IPS DF 6.9 (cell line): ENCODE data around the gene WDFY2.

Experiments used
- DNase-seq: peaks from one replicate; pipeline ENCODE4 v3.0.0-alpha.2; 2013; ENCODE audit warnings: low read depth, low spot score
- H3K27ac ChIP-seq: one replicate; pipeline ENCODE4 v1.5.1; 2013; ENCODE audit warnings: low read length, control low read depth
- H3K27me3 ChIP-seq: 2 replicates; pipeline ENCODE4 v1.6.1; 2013; ENCODE audit warnings: mild to moderate bottlenecking, low read length; ENCODE audit not compliant: control insufficient read depth, insufficient read depth
- H3K36me3 ChIP-seq: 2 replicates; pipeline ENCODE4 v1.6.1; 2013; ENCODE audit warnings: low read length; ENCODE audit not compliant: control insufficient read depth, insufficient read depth
- H3K4me1 ChIP-seq: 2 replicates; pipeline ENCODE4 v1.6.1; 2013; ENCODE audit warnings: low read length; ENCODE audit not compliant: control insufficient read depth, insufficient read depth
- H3K4me3 ChIP-seq: 2 replicates; pipeline ENCODE4 v1.5.1; 2013; ENCODE audit warnings: mild to moderate bottlenecking, low read length
- H3K9me3 ChIP-seq: 2 replicates; pipeline ENCODE4 v1.6.1; 2013; ENCODE audit warnings: low read length, inconsistent platforms; ENCODE audit not compliant: control insufficient read depth, insufficient read depth
- WGBS: extraction: QIAGEN DNeasy Blood & Tissue Kit; methylation state at CpG from one replicate; pipeline ENCODE4 v1.1.7; 2013; ENCODE audit warnings: mixed read lengths, missing lambda C conversion rate; ENCODE audit not compliant: insufficient read length, insufficient coverage; 5-methylcytosine and 5-hydroxymethylcytosine counted together

WDFY2 gene

DNA sequence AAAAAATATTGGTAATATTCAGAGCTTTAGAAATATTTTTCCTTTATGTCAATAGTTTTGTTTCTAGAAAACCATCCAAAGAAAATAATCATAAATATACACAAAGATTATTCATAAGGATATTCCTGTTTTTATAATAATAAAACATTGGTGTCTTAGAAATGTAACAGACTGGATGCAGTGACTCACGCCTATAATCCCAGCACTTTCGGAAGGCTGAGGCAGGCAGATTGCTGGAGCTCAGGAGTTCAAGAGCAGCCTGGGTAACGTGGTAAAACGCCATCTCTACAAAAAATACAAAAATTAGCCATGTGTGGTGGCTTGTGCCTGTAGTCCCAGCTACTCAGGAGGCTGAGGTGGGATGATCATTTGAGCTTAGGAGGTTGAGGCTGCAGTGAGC, 112.9 kb downstream of the WDFY2 start:
- Histone ChIP-seq H3K27me3 (no peaks in the 10 kb centered on the region), H3K27ac (no peak overlapping the region), H3K4me3 (no peak overlapping the region), H3K36me3 (no peaks in the 10 kb centered on the region), H3K4me1 (no peaks in the 10 kb centered on the region), H3K9me3 (no peaks in the 10 kb centered on the region)
- no peak for DNase-seq
- no CpG with 5 or more reads among the region's 4 CpGs for WGBS

- WGBS: no CpG with 5 or more reads among the region's 2 CpGs
- Histone ChIP-seq H3K27ac (no peak overlapping the region), H3K4me1 (no peaks in the 10 kb centered on the region), H3K27me3 (no peaks in the 10 kb centered on the region), H3K36me3 (no peaks in the 10 kb centered on the region), H3K4me3 (no peak overlapping the region), H3K9me3 (no peaks in the 10 kb centered on the region)
- DNase-seq: no peak
These were observed 113.6 kb downstream of the WDFY2 start for GRCh38 chr13:51697855-51698254.

GRCh38 chr13:51698352-51698751, 114.1 kb downstream of the WDFY2 start:
- H3K9me3 ChIP-seq: no peaks in the 10 kb centered on the region
- H3K4me1 ChIP-seq: no peaks in the 10 kb centered on the region
- H3K4me3 ChIP-seq: no peak overlapping the region
- WGBS: no CpG with 5 or more reads among the region's 3 CpGs
- no peak overlapping the region for H3K27ac ChIP-seq
- no peaks in the 10 kb centered on the region for H3K27me3 ChIP-seq
- no peak for DNase-seq
- H3K36me3 ChIP-seq: no peaks in the 10 kb centered on the region

- no CpG with 5 or more reads among the region's 3 CpGs for WGBS
- H3K36me3 ChIP-seq: no peaks in the 10 kb centered on the region
- no peak overlapping the region for H3K4me3 ChIP-seq
- no peak overlapping the region for H3K27ac ChIP-seq
- H3K27me3 ChIP-seq: no peaks in the 10 kb centered on the region
- no peaks in the 10 kb centered on the region for H3K9me3 ChIP-seq
- no peaks in the 10 kb centered on the region for H3K4me1 ChIP-seq
- DNase-seq: no peak
These were observed 120.4 kb downstream of the WDFY2 start for GRCh38 chr13:51704399-51705313.

DNA sequence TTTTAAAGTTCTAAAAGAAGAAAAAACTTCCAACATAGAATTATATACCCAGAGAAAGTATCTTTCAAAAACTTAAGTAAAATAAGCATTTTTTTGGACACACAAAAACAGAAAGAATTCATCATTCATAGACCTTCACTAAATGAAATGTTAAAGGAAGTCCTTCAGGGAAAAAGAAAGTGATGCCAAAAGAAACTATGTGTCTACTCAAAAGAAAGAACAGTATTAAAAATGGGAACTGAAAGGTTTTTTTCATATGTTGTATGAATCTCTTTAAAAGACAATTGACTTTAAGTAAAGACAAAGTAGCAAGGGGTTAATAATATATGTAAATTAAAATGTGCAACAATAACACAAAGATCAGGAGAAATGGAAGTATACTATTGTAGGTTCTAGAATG, 123.2 kb downstream of the WDFY2 start:
- DNase-seq: no peak
- H3K4me1 ChIP-seq: no peaks in the 10 kb centered on the region
- no peak overlapping the region for H3K27ac ChIP-seq
- no peaks in the 10 kb centered on the region for H3K9me3 ChIP-seq
- H3K4me3 ChIP-seq: no peak overlapping the region
- H3K36me3 ChIP-seq: no peaks in the 10 kb centered on the region
- no peaks in the 10 kb centered on the region for H3K27me3 ChIP-seq

DNA sequence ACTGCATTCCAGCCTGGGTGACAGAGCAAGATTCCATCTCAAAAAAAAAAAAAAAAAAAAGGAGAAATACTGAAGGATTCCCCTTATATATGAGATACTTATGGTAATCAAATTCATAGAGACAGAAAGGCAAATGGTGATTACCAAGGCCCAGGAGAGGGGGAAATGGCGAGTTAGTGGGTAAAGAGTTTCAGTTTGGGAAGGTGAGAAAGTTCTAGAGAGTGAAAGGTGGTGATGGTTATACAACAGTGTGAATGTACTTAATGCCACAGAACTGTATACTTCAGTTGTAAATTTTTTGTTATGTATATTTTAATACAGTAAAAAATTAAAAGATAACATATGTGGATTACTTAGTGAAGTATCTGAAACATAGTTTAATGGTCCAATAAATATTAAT, 129.5 kb downstream of the WDFY2 start:
- no peak for DNase-seq
- Histone ChIP-seq H3K27me3 (no peaks in the 10 kb centered on the region), H3K9me3 (no peaks in the 10 kb centered on the region), H3K4me3 (no peak overlapping the region), H3K27ac (no peak overlapping the region), H3K4me1 (no peaks in the 10 kb centered on the region), H3K36me3 (no peaks in the 10 kb centered on the region)
- WGBS: no CpG with 5 or more reads among the region's 1 CpG

DNA sequence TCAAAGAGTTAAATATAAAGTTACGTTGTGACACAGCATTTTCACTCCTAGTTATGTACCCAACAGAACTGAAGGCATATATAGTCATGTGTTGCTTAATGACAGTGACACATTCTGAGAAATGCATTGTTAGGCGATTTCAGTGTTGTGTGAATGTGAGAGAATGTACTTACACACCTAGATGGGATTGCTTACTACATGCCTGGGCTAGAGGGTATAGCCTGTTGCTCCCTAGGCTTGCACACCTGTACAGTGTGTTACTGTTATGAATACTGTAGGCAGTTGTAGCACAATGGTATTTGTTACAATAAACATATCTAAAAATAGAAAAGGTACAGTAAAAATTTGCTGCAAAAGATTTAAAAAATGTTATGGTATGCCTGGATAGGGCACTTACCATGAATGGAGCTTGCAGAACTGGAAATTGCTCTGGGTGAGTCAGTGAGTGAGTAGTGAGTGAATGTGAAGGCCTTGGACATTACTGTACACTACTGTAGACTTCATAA, 130.5 kb downstream of the WDFY2 start:
- no peaks in the 10 kb centered on the region for H3K36me3 ChIP-seq
- H3K27me3 ChIP-seq: no peaks in the 10 kb centered on the region
- no peak for DNase-seq
- H3K9me3 ChIP-seq: no peaks in the 10 kb centered on the region
- no CpG with 5 or more reads among the region's 2 CpGs for WGBS
- H3K4me1 ChIP-seq: no peaks in the 10 kb centered on the region
- H3K27ac ChIP-seq: no peak overlapping the region
- no peak overlapping the region for H3K4me3 ChIP-seq

GRCh38 chr13:51715613-51716012, 131.4 kb downstream of the WDFY2 start:
- WGBS: no CpG with 5 or more reads among the region's 3 CpGs
- no peaks in the 10 kb centered on the region for H3K4me1 ChIP-seq
- H3K27me3 ChIP-seq: no peaks in the 10 kb centered on the region
- H3K27ac ChIP-seq: no peak overlapping the region
- no peaks in the 10 kb centered on the region for H3K36me3 ChIP-seq
- no peaks in the 10 kb centered on the region for H3K9me3 ChIP-seq
- H3K4me3 ChIP-seq: no peak overlapping the region
- DNase-seq: no peak

DNA sequence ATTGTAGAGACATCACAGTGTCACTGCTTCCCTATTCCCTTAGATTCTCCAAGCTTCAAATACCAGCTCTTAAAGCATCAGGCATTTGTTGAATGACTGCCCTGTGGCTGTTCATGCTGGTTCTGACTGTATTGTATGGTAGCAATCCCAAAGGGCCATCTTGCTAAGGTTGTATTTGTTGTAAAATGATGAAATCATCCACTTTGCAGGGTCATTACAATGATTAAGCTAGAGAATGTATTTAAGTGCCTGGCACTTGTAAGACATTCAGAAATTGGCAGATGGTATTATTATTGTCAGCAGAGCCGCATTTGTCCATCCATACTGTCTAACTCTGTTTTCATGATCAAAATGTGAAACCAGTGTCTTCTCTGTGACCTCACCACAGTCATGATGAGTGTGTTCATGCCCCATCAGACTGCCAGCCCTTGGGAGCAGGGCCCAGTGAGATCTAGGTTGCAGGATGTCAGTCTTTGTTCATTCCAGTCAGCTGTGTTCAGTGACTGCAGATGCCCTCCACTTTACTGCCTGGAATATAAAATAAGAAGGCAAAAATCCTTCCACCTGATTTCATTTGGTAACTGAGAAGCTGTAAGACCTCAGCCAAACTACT, 133.6 kb downstream of the WDFY2 start:
- Histone ChIP-seq H3K27ac (no peak overlapping the region), H3K36me3 (no peaks in the 10 kb centered on the region), H3K27me3 (no peaks in the 10 kb centered on the region), H3K9me3 (no peaks in the 10 kb centered on the region), H3K4me1 (no peaks in the 10 kb centered on the region), H3K4me3 (no peak overlapping the region)
- WGBS: no CpG with 5 or more reads among the region's 1 CpG
- DNase-seq: no peak

DNA sequence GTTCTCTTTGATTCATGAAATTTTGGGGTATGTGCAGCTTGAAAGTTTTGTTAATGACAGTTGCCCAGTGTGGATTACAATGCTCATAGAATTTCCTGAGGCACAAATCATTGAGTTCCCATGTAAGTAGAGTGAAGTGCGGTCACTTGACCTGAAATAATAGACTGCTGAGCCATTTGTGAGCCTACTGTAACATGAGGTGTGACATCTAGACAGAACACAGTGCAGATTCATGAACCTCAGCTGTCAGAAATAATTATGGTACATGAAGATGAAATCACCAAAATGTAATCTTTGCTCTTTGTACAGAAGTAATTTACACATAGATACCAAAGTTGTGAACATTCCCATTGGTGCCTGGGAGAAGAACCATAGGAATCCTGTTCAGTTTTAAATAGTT, 135.1 kb downstream of the WDFY2 start:
- no peak for DNase-seq
- H3K27ac ChIP-seq: no peak overlapping the region
- WGBS: no CpG with 5 or more reads among the region's 1 CpG
- no peaks in the 10 kb centered on the region for H3K9me3 ChIP-seq
- no peaks in the 10 kb centered on the region for H3K4me1 ChIP-seq
- H3K27me3 ChIP-seq: no peaks in the 10 kb centered on the region
- H3K36me3 ChIP-seq: no peaks in the 10 kb centered on the region
- H3K4me3 ChIP-seq: no peak overlapping the region
